Central memory CD8-positive, alpha-beta T cell (primary cell): Measurements from ENCODE around the gene NFS1.

ENCODE experiments used
- ATAC-seq: fragments of 150-1000 bp; cut with Tn5 transposase; replicated peaks from 2 replicates; pipeline ENCODE4 v1.10.0; 2022; ENCODE audit warnings: mild to moderate bottlenecking, moderate FRiP score, moderate number of reproducible peaks; ENCODE audit not compliant: poor library complexity, severe bottlenecking; ENCODE audit errors: extremely low read depth
- DNase-seq, 2 donors: peaks; one replicate each; pipeline ENCODE4 v3.0.0; 2021; ENCODE audit warnings: low spot score in 2 of 2
- H3K27ac Mint-ChIP-seq: one replicate; pipeline ENCODE4 v1.8.0; 2022; ENCODE audit warnings: low read depth, mild to moderate bottlenecking, moderate library complexity, mixed read lengths
- H3K27me3 Mint-ChIP-seq: one replicate; pipeline ENCODE4 v1.8.0; 2022; ENCODE audit warnings: mixed read lengths
- H3K36me3 Mint-ChIP-seq: one replicate; pipeline ENCODE4 v1.8.0; 2022; ENCODE audit warnings: mild to moderate bottlenecking, moderate library complexity, mixed read lengths; ENCODE audit not compliant: insufficient read depth
- H3K4me1 Mint-ChIP-seq: one replicate; pipeline ENCODE4 v1.8.0; 2022; ENCODE audit warnings: mixed read lengths
- H3K4me3 Mint-ChIP-seq: one replicate; pipeline ENCODE4 v1.8.0; 2022; ENCODE audit warnings: mild to moderate bottlenecking, moderate library complexity, mixed read lengths
- H3K9me3 Mint-ChIP-seq: one replicate; pipeline ENCODE4 v1.8.0; 2022; ENCODE audit warnings: mixed read lengths

The NFS1 gene

GRCh38 chr20:35653430-35653734 is 45.8 kb downstream of the NFS1 start:
- ATAC-seq, result no peak
- Mint-ChIP-seq H3K27me3 (no peaks in the 10 kb centered on the region), H3K9me3 (no peaks in the 10 kb centered on the region), H3K27ac (no peak overlapping the region), H3K36me3 (peaks cover 24% of the 10 kb centered on the region), H3K4me1 (peaks cover 39% of the 10 kb centered on the region), H3K4me3 (no peak overlapping the region)
- no peak for DNase-seq

GRCh38 chr20:35652641-35653429 is 46.3 kb downstream of the NFS1 start:
- Mint-ChIP-seq H3K36me3 (peaks cover 27% of the 10 kb centered on the region), H3K9me3 (no peaks in the 10 kb centered on the region), H3K27ac (no peak overlapping the region), H3K27me3 (no peaks in the 10 kb centered on the region), H3K4me1 (peaks cover 40% of the 10 kb centered on the region), H3K4me3 (no peak overlapping the region)
- DNase-seq (no peak), ATAC-seq (no peak)

DNA sequence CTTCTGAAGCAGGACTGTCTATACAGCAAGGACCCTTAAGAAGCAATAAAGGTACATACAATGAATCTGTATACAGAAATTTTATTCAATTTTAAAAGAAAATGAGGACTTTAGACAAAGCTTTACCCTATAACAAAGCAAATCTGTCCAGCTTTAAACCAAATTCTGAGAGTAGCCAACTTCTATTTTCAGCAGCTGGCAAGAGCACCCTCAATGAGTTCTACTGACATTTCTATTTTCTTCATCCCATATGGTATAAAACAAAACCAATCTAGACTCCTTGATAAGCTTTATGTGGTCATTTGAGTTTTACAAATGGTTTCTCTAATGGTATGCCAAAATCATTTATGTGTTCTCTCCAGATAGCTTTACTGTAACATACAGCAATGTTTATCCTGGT is 47.2 kb downstream of the NFS1 start:
- DNase-seq, result no peak
- H3K27ac Mint-ChIP-seq, result no peak overlapping the region
- H3K9me3 Mint-ChIP-seq, result no peaks in the 10 kb centered on the region
- no peak for ATAC-seq
- H3K36me3 Mint-ChIP-seq, result peaks cover 26% of the 10 kb centered on the region
- H3K4me1 Mint-ChIP-seq, result peaks cover 34% of the 10 kb centered on the region
- H3K27me3 Mint-ChIP-seq, result no peaks in the 10 kb centered on the region
- no peak overlapping the region for H3K4me3 Mint-ChIP-seq

DNA sequence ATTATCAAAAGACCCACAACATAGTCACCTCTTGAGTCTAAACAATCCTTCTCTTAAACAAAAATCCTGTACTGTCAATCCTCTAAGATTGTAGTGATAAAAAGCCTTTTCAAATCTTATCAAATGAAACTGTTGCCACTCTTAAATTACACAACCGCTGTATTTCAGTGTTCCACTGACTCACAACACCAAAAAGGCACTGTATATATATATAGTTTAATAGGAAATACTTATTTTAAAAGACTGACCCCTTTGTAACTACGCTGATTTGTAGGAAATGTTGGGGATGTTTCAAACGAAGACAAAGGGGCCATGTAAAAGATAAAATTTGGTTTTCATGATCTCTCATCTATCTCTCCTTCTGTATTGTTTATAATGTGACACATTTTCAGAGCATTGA is 48.5 kb downstream of the NFS1 start:
- H3K27ac Mint-ChIP-seq, result peak overlapping the region; percentile 14
- no peaks in the 10 kb centered on the region for H3K27me3 Mint-ChIP-seq
- H3K4me3 Mint-ChIP-seq, result no peak overlapping the region
- peaks cover 25% of the 10 kb centered on the region for H3K36me3 Mint-ChIP-seq
- DNase-seq, result no peak
- ATAC-seq, result no peak
- no peaks in the 10 kb centered on the region for H3K9me3 Mint-ChIP-seq
- peaks cover 41% of the 10 kb centered on the region for H3K4me1 Mint-ChIP-seq

GRCh38 chr20:35648836-35649235 is 50.3 kb downstream of the NFS1 start:
- H3K27me3 Mint-ChIP-seq, result no peaks in the 10 kb centered on the region
- H3K4me3 Mint-ChIP-seq, result no peak overlapping the region
- H3K9me3 Mint-ChIP-seq, result no peaks in the 10 kb centered on the region
- peaks cover 32% of the 10 kb centered on the region for H3K36me3 Mint-ChIP-seq
- ATAC-seq, result no peak
- peak overlapping the region; percentile 64 for H3K27ac Mint-ChIP-seq
- H3K4me1 Mint-ChIP-seq, result peaks cover 59% of the 10 kb centered on the region
- DNase-seq, result no peak

DNA sequence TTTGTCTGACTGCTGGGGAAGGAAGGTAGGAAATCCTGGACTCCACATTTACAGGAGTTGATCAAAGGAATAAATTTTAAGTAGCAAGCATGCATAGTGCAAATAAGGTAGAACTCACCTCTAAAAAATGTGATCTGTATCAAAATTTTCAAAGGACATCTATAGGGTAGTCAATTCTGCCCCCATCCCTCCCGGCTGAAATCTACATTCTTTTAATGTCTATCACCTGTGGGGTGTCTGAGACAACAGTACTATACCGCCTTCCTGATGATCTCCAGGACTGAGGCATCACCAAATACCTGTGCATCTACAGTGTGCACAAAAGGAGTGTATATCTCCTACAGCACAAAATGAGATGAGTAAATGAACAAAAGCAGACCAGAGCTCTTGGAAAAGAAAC is 54.3 kb downstream of the NFS1 start:
- H3K27ac Mint-ChIP-seq, result peak overlapping the region; percentile 55
- no peak for ATAC-seq
- peaks cover 79% of the 10 kb centered on the region for H3K4me1 Mint-ChIP-seq
- DNase-seq, result no peak
- no peaks in the 10 kb centered on the region for H3K9me3 Mint-ChIP-seq
- H3K4me3 Mint-ChIP-seq, result no peak overlapping the region
- no peaks in the 10 kb centered on the region for H3K27me3 Mint-ChIP-seq
- peaks cover 19% of the 10 kb centered on the region for H3K36me3 Mint-ChIP-seq

GRCh38 chr20:35643045-35643444 is 56.1 kb downstream of the NFS1 start:
- Mint-ChIP-seq H3K4me1 (peaks cover 81% of the 10 kb centered on the region), H3K9me3 (no peaks in the 10 kb centered on the region), H3K4me3 (no peak overlapping the region), H3K36me3 (peaks cover 12% of the 10 kb centered on the region), H3K27me3 (no peaks in the 10 kb centered on the region), H3K27ac (no peak overlapping the region)
- ATAC-seq (no peak), DNase-seq (no peak)

- H3K4me1 Mint-ChIP-seq, result peaks cover 94% of the 10 kb centered on the region
- no peak for DNase-seq
These were observed 57.4 kb downstream of the NFS1 start for GRCh38 chr20:35641743-35642142.

DNA sequence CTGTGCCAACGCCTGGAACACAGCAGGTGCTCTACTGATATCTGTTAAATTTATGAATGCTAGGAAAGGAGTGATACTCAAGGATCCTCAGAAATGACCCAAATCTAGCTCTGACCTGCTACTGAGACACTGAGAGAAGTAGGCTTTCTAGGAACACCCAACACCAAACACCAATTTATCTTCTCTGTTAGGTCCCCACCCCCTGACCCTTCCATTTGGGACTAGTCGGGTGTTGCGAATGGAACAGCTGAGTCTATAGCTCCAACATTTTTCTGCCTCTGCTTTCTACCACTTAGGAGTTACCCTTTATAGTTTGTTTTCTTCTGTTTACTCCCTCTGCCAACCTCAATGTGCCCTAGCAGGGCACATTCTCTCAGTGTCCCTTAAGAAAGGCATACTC is 58.4 kb downstream of the NFS1 start:
- DNase-seq, result no peak
- Mint-ChIP-seq H3K9me3 (no peaks in the 10 kb centered on the region), H3K36me3 (peaks cover 10% of the 10 kb centered on the region), H3K27me3 (no peaks in the 10 kb centered on the region), H3K4me3 (no peak overlapping the region), H3K4me1 (peaks cover 93% of the 10 kb centered on the region), H3K27ac (peak overlapping the region; percentile 78)
- ATAC-seq, result no peak

More at GRCh38 chr20:35641743-35642142, 57.4 kb downstream of the NFS1 start:
- Mint-ChIP-seq H3K9me3 (no peaks in the 10 kb centered on the region), H3K4me3 (no peak overlapping the region), H3K36me3 (peaks cover 8% of the 10 kb centered on the region), H3K27ac (peak overlapping the region; percentile 43), H3K27me3 (no peaks in the 10 kb centered on the region)
- ATAC-seq, result no peak

DNA sequence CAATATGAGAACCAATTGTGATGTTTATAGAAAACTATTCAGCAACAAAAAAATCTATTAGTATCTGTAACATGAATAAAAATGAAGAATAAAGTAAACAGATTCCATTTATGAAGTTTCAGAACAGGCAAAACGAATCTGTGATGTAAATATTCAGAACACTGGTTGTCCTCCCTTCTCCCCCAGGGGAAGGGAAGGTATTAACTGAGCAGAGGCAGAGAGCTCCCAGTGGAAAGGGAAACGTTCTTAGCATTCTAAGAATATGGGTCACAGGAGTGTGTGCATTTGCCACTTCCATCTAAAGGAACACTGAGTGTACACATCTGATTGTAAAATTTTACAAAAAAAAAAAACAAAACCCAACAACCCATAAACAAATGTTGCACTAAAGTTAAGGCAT is 60.4 kb downstream of the NFS1 start:
- DNase-seq, result no peak
- H3K4me3 Mint-ChIP-seq, result no peak overlapping the region
- peaks cover 8% of the 10 kb centered on the region for H3K36me3 Mint-ChIP-seq
- H3K27me3 Mint-ChIP-seq, result no peaks in the 10 kb centered on the region
- ATAC-seq, result no peak
- peaks cover 84% of the 10 kb centered on the region for H3K4me1 Mint-ChIP-seq
- H3K27ac Mint-ChIP-seq, result peak overlapping the region; percentile 38
- no peaks in the 10 kb centered on the region for H3K9me3 Mint-ChIP-seq

DNA sequence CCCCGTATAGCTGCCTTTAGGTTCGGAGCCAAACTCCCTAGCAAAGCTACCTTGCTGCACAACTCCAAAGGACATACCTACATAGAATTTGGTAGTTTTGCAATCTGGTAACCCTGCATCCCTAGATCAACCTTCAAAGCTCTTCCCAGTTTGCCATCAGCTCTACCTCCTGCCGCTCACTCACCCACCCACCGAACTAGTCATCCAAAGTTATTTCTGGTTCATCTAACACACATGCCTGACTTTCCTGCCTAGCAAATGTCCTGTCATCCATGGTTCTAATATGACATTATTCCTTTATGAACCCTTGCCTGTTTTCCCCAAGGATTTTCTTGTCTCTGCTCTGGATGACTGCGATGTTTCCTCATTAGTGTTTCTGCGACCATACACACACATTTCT is 61.9 kb downstream of the NFS1 start:
- no peaks in the 10 kb centered on the region for H3K9me3 Mint-ChIP-seq
- DNase-seq (no peak), ATAC-seq (no peak)
- H3K27me3 Mint-ChIP-seq, result no peaks in the 10 kb centered on the region
- H3K4me3 Mint-ChIP-seq, result no peak overlapping the region
- H3K27ac Mint-ChIP-seq, result peak overlapping the region; percentile 5
- peaks cover 80% of the 10 kb centered on the region for H3K4me1 Mint-ChIP-seq
- H3K36me3 Mint-ChIP-seq, result peaks cover 10% of the 10 kb centered on the region

GRCh38 chr20:35636095-35636494 is 63.1 kb downstream of the NFS1 start:
- H3K9me3 Mint-ChIP-seq, result no peaks in the 10 kb centered on the region
- H3K27ac Mint-ChIP-seq, result peak overlapping the region; percentile 82
- H3K4me3 Mint-ChIP-seq, result no peak overlapping the region
- H3K4me1 Mint-ChIP-seq, result peaks cover 69% of the 10 kb centered on the region
- ATAC-seq, result no peak
- H3K36me3 Mint-ChIP-seq, result peaks cover 18% of the 10 kb centered on the region
- no peaks in the 10 kb centered on the region for H3K27me3 Mint-ChIP-seq
- no peak for DNase-seq

- ATAC-seq (no peak), DNase-seq (no peak)
- Mint-ChIP-seq H3K4me3 (no peak overlapping the region), H3K27ac (peak overlapping the region; percentile 82), H3K36me3 (peaks cover 18% of the 10 kb centered on the region), H3K4me1 (peaks cover 64% of the 10 kb centered on the region), H3K9me3 (no peaks in the 10 kb centered on the region), H3K27me3 (no peaks in the 10 kb centered on the region)
These were observed 63.5 kb downstream of the NFS1 start for GRCh38 chr20:35635652-35636051.
